ENCODE measurements around the gene A2ML1. TPM values are rescaled to one million over a fixed set of nuclear protein-coding genes. Genes with fewer than 3 reads are reported as not detected.

Gene A2ML1
- total RNA-seq, 2 donors from 2014 or later, result 0.27 TPM; not detected in 1

DNA sequence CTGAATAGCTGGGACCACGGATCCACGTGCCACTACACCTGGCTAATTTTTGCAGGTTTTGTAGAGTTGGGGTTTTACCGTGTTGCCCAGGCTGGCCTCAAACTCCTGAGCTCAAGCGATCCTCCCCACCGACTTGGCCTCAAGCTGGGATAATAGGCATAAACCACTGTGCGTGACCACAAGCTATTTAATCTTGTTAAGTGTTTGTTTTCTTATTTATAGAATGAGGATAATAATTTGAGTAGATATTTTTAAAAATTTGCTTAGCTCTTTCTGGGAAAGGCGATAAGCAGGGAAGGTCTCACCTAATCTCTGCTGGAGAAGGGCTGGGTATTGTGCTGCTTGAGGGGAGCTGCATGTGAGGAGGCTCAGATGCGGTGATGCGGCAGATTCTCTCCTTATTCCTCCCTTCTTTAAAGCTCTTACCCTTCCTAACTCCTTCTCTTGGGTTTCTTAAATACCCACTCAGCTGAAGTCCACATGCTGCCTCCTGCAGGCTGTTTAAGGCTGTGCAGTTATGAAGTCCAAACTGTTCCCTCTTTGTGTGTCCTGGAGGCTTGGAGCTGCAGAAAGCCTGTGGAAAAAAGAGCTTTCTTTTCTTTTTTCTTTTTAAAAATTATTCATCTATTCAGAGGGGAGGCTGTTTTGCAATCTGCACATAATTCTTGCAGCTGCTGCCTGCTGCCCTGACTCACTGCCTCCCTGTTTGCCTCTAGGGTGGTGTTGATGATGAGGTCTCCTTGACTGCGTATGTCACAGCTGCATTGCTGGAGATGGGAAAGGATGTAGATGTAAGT lies 37.9 kb downstream of the A2ML1 start:
- no peak for DNase-seq (ENCODE audit: low spot score)
- Histone ChIP-seq H3K36me3 (no peaks in the 10 kb centered on the region), H3K4me1 (ENCODE audit: control insufficient read depth in 1 of 2, low read depth in 2 of 2) (no peaks in the 10 kb centered on the region), H3K27ac (no peak overlapping the region), H3K4me3 (no peak overlapping the region), H3K9me3 (no peaks in the 10 kb centered on the region), H3K27me3 (replicated peaks; ENCODE audit: insufficient read depth) (no peaks in the 10 kb centered on the region)
- TF ChIP-seq, protein P1, sequence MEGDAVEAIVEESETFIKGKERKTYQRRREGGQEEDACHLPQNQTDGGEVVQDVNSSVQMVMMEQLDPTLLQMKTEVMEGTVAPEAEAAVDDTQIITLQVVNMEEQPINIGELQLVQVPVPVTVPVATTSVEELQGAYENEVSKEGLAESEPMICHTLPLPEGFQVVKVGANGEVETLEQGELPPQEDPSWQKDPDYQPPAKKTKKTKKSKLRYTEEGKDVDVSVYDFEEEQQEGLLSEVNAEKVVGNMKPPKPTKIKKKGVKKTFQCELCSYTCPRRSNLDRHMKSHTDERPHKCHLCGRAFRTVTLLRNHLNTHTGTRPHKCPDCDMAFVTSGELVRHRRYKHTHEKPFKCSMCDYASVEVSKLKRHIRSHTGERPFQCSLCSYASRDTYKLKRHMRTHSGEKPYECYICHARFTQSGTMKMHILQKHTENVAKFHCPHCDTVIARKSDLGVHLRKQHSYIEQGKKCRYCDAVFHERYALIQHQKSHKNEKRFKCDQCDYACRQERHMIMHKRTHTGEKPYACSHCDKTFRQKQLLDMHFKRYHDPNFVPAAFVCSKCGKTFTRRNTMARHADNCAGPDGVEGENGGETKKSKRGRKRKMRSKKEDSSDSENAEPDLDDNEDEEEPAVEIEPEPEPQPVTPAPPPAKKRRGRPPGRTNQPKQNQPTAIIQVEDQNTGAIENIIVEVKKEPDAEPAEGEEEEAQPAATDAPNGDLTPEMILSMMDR (IDR thresholded peaks at IDR 0.05), result peak; percentile 65
- ATAC-seq (ENCODE audit: insufficient number of reproducible peaks, low FRiP score, low read depth), result peak; percentile 56

- DNase-seq (ENCODE audit: low spot score) (no peak), ATAC-seq (ENCODE audit: insufficient number of reproducible peaks, low FRiP score, low read depth) (no peak)
- Histone ChIP-seq H3K4me1 (ENCODE audit: control insufficient read depth in 1 of 2, low read depth in 2 of 2) (no peaks in the 10 kb centered on the region), H3K9me3 (no peaks in the 10 kb centered on the region), H3K36me3 (no peaks in the 10 kb centered on the region), H3K27me3 (replicated peaks; ENCODE audit: insufficient read depth) (no peaks in the 10 kb centered on the region), H3K4me3 (no peak overlapping the region), H3K27ac (no peak overlapping the region)
- TF ChIP-seq, protein P1 (IDR thresholded peaks at IDR 0.05), result no peak
These were observed 44.0 kb downstream of the A2ML1 start for GRCh38 chr12:8866429-8866828.

DNA sequence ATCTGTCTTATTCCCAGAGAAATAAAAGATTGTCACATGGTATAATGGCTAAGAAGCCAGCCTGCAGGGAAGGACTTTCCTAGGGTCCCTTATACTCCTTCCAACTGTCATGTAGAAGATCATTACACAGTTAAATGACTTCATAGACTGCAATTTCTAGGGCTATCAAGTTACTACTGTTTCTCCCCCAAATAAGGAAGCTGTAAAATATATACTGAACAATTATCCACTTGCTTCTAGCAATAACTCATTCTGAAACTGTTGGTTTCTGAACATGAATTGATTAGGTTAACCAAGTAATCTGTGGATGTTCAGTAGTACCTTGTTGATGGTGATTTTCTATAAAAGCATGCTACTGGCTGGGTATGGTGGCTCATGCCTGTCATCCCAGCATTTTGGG lies 44.6 kb downstream of the A2ML1 start:
- ATAC-seq (ENCODE audit: insufficient number of reproducible peaks, low FRiP score, low read depth) (no peak), DNase-seq (ENCODE audit: low spot score) (no peak)
- TF ChIP-seq, protein P1 (IDR thresholded peaks at IDR 0.05), result no peak
- Histone ChIP-seq H3K36me3 (no peaks in the 10 kb centered on the region), H3K9me3 (no peaks in the 10 kb centered on the region), H3K27ac (no peak overlapping the region), H3K27me3 (replicated peaks; ENCODE audit: insufficient read depth) (no peaks in the 10 kb centered on the region), H3K4me1 (ENCODE audit: control insufficient read depth in 1 of 2, low read depth in 2 of 2) (no peaks in the 10 kb centered on the region), H3K4me3 (no peak overlapping the region)

- H3K4me1 ChIP-seq (ENCODE audit: control insufficient read depth in 1 of 2, low read depth in 2 of 2), result no peaks in the 10 kb centered on the region
- H3K27ac ChIP-seq, result no peak overlapping the region
- no peaks in the 10 kb centered on the region for H3K36me3 ChIP-seq
- ATAC-seq (ENCODE audit: insufficient number of reproducible peaks, low FRiP score, low read depth) (no peak), DNase-seq (ENCODE audit: low spot score) (no peak)
- TF ChIP-seq, protein P1 (IDR thresholded peaks at IDR 0.05), result no peak
- H3K4me3 ChIP-seq, result no peak overlapping the region
- H3K9me3 ChIP-seq, result no peaks in the 10 kb centered on the region
- H3K27me3 ChIP-seq (replicated peaks; ENCODE audit: insufficient read depth), result no peaks in the 10 kb centered on the region
These were observed 45.4 kb downstream of the A2ML1 start for GRCh38 chr12:8867786-8868185.

DNA sequence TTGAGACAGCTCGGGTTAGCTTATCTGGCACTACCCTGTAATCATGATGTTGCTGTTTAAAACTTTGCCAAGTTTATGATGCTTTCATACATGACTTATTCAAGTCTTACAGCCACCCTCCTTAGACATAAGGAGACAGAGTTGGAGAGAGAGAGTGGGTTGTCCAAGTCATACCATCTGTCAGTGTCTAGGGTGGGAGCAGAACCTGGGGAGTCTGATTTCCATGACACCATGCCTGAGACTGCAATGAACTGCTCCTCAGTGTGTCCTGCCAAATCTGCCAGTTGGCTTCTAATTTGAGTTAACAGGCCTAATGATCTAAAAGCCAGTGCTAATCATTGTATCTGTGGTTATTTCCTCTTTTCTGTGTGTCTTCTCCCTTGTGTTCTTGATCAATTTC lies 48.2 kb downstream of the A2ML1 start:
- H3K27me3 ChIP-seq (replicated peaks; ENCODE audit: insufficient read depth), result no peaks in the 10 kb centered on the region
- no peak overlapping the region for H3K4me3 ChIP-seq
- DNase-seq (ENCODE audit: low spot score) (no peak), ATAC-seq (ENCODE audit: insufficient number of reproducible peaks, low FRiP score, low read depth) (no peak)
- no peaks in the 10 kb centered on the region for H3K4me1 ChIP-seq (ENCODE audit: control insufficient read depth in 1 of 2, low read depth in 2 of 2)
- H3K36me3 ChIP-seq, result no peaks in the 10 kb centered on the region
- no peaks in the 10 kb centered on the region for H3K9me3 ChIP-seq
- H3K27ac ChIP-seq, result no peak overlapping the region
- TF ChIP-seq, protein P1 (IDR thresholded peaks at IDR 0.05), result no peak

Data from thoracic aorta (tissue), 2 donors.